Measurements from ENCODE around the gene PPARG. TPM values are rescaled to one million over a fixed set of nuclear protein-coding genes. Genes with fewer than 3 reads are reported as not detected.

Gene PPARG
- total RNA-seq, 1 donor from 2014 or later, result 14.7 TPM

DNA sequence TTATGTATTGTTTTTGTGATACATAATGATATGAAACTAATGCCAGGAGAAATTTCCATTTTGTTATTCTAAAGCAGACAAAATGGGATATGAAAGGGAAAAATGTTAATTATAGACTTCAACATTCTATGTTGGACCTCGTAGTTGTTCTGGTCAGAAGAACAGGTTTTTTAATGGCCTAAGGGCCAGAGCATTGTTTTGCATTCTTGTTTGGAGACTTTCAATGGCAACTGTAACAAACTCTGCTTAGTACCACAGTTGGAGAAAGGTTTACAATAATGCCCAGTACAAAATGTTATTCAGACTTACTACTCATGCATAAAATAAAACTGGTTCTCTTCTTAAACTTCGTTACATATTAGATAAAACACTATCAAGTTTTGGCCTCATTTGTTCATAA lies 12.2 kb downstream of the PPARG start:
- TF ChIP-seq, protein P1, sequence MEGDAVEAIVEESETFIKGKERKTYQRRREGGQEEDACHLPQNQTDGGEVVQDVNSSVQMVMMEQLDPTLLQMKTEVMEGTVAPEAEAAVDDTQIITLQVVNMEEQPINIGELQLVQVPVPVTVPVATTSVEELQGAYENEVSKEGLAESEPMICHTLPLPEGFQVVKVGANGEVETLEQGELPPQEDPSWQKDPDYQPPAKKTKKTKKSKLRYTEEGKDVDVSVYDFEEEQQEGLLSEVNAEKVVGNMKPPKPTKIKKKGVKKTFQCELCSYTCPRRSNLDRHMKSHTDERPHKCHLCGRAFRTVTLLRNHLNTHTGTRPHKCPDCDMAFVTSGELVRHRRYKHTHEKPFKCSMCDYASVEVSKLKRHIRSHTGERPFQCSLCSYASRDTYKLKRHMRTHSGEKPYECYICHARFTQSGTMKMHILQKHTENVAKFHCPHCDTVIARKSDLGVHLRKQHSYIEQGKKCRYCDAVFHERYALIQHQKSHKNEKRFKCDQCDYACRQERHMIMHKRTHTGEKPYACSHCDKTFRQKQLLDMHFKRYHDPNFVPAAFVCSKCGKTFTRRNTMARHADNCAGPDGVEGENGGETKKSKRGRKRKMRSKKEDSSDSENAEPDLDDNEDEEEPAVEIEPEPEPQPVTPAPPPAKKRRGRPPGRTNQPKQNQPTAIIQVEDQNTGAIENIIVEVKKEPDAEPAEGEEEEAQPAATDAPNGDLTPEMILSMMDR (conservative IDR thresholded peaks at IDR 0.05; ENCODE audit: low read depth, low read length), result no peak
- DNase-seq (ENCODE audit: low read depth), result no peak
- no peak overlapping the region for H3K4me3 ChIP-seq (ENCODE audit: low read depth, low read length)

DNA sequence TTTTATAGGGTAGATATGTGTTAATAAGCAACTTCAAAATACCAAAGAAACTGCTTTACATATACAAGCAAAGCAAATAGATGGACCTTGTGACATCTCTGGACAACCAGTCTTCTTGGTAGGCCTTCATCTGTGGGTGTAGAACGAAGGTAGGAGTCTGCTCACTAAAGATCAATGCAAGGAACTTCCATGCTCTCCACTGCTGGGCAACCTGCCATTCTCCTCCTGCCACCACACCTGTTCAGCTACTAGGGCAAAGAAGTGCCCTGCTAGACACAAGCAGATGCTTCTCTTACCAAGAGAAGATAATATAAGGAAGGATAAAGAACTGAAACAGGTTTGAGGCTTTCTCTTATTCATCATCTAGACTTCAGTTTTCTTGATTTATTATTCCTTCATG lies 12.6 kb downstream of the PPARG start:
- H3K4me3 ChIP-seq (ENCODE audit: low read depth, low read length), result no peak overlapping the region
- no peak for DNase-seq (ENCODE audit: low read depth)
- TF ChIP-seq, protein P1 (conservative IDR thresholded peaks at IDR 0.05; ENCODE audit: low read depth, low read length), result no peak

DNA sequence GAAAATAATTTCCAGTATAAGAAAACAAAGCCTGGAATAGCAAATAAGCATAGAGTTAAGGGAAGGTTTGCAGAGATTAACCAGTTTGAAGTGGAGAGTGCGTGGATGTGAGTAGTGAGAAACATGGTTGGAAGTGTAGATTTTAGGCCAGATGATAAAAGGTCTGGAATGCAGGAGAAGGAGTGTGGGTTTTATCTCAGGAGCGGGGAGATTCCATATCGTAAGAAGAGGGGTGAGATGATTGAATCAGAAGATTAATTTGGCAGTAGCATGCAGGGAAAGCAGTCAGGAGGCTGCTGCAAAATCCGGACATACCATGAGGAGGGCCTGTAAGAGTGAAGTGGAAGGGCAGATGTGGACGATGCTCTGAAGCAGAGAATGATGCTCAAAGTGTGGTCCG lies 13.7 kb downstream of the PPARG start:
- TF ChIP-seq, protein P1 (conservative IDR thresholded peaks at IDR 0.05; ENCODE audit: low read depth, low read length), result no peak
- DNase-seq (ENCODE audit: low read depth), result no peak
- H3K4me3 ChIP-seq (ENCODE audit: low read depth, low read length), result no peak overlapping the region

DNA sequence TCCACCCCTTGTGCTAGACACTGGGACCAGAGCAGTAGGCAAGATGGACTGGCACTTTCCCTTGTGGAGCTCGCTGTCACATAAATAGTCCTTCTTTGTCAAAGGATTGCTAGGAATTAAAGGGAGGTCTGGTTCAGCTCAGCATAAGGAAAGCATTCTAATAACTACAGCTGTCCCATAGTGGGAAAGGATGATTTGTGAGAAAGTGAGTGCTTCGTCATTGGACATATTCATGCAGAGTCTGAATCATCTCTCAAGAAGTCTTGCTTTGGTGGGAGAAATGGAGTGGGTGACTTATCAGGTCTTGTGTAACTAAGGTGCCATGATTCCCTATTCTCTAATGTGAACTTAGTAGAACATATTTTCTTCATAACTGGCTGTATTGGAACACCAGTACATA lies 14.7 kb downstream of the PPARG start:
- no peak overlapping the region for H3K4me3 ChIP-seq (ENCODE audit: low read depth, low read length)
- TF ChIP-seq, protein P1 (conservative IDR thresholded peaks at IDR 0.05; ENCODE audit: low read depth, low read length), result no peak
- peak; percentile 64 for DNase-seq (ENCODE audit: low read depth)

DNA sequence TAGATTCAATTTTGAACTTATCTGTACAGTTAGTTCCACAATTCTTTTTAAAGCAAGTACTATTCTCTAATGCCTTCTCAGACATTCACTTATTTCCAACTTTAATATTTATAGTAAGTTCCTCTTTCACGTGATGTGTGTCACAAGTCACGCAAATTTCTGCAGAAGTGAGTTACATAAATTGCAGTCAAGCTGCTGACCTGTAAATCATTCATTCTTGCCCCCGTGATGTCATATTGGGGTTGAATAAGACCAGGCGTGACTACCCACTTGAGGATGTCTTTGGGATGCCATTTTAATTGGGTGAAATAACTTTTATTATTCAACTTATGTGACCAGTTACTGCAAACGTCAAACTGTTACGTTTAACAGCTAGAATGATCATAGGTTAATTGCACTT lies 15.1 kb downstream of the PPARG start:
- DNase-seq (ENCODE audit: low read depth), result no peak
- no peak overlapping the region for H3K4me3 ChIP-seq (ENCODE audit: low read depth, low read length)
- TF ChIP-seq, protein P1 (conservative IDR thresholded peaks at IDR 0.05; ENCODE audit: low read depth, low read length), result no peak

DNA sequence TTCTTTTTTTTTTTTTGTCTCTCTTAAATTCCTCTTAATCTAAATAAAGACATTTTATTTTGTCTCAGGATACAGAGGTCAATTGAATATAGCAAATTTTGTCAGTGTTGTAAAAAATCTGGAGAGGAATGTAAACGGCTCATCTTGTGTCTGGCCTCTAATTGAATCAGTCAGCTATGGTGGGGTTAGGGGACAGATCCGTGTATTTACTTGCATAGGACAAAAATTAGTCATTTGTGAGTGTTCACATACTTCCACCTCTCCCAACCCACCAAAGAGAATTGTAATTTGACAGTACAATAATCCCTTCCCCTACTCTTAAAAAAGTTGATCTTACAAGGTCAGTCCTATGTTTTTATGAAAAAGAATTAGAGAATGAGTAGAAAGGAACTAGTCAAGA lies 18.3 kb downstream of the PPARG start:
- DNase-seq (ENCODE audit: low read depth), result no peak
- H3K4me3 ChIP-seq (ENCODE audit: low read depth, low read length), result no peak overlapping the region
- TF ChIP-seq, protein P1 (conservative IDR thresholded peaks at IDR 0.05; ENCODE audit: low read depth, low read length), result no peak

DNA sequence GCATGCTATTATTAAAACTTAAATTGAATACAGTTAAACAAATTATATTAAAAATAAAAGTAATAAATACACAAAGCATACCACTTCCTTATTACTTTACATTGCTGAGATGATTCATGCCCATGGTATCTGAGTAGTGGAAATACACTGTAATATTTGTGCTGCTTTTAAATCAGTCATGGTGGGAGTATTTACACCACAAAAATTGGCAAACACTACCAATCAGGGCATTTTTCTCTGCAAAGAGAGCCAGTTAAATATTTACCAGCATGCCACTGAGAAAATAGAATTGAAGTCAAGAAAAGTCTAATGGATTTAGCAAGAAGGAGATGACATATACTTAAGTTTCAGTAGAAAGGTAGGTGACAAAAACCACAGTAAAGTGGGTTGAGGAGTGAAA lies 19.6 kb downstream of the PPARG start:
- H3K4me3 ChIP-seq (ENCODE audit: low read depth, low read length), result no peak overlapping the region
- TF ChIP-seq, protein P1 (conservative IDR thresholded peaks at IDR 0.05; ENCODE audit: low read depth, low read length), result no peak
- peak; percentile 68 for DNase-seq (ENCODE audit: low read depth)

Data from epithelial cell of proximal tubule (primary cell).